HG03342 (cell line): ENCODE data around the gene C2orf92.

Experiments used
- ATAC-seq: cut with Tn5 transposase; IDR thresholded peaks from one replicate; pipeline ENCODE4 v1.9.1; 2021; ENCODE audit warnings: mild to moderate bottlenecking, moderate library complexity; ENCODE audit not compliant: unreplicated experiment

C2orf92 gene

DNA sequence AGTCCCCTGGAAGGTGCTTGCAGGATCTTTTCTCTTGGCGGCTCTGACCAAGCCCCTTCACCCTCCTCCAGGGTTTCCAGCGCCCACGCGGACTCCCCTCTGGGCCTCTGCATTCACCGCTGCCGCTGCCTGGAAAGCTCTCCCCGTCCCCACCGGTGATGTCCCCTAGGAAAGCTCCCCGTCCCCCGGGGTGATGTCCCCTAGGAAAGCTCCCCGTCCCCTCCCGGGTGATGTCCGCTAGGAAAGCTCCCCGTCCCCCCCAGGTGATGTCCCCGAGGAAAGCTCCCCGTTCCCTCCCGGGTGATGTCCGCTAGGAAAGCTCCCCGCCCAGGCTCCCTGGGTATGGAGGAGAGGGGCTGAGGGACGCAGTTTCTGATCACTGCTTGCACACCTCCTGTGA lies 71.7 kb downstream of the C2orf92 start:
- ATAC-seq = no peak

DNA sequence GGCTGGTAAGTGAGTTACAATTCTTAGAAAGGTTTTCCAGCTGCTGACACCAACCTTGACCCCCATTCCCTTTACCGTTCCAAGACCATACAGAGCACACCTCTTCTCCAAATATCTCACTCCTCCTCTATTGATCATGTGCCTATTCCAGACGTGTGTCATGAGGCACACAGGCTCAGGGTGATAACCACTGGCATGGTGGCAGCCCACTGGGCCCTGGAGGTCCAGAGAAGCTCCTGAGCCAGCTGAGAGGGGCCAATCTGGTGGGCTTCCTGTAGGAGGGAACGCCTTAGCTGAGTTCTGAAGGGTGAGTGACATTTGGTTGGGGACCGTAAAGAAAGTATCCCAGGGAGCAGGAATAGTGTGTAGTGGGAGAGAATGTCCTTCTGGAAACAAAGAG lies 72.2 kb downstream of the C2orf92 start:
- ATAC-seq = no peak

DNA sequence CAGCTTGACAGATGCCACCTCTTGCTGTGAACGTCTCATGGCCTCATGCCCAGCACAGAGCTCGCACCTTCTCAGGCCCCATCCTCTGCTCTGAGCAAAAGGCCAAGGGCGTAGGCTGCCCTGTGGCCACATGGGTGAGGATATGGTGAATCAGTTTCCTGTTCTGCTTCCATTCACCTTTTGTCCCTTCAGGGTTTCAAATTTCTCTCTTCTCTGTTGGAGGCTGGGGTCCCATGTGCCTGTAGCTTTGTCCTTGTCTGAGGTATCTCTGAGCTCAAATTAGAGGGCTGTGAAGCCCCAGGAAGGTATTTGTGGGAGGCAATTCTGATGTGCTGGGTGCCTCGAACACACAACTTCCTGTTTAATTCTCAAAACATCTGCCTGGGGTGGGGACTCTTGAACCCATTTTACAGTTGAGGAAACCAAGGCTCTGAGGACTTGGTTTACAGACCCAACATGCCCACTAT lies 72.9 kb downstream of the C2orf92 start:
- ATAC-seq = no peak

DNA sequence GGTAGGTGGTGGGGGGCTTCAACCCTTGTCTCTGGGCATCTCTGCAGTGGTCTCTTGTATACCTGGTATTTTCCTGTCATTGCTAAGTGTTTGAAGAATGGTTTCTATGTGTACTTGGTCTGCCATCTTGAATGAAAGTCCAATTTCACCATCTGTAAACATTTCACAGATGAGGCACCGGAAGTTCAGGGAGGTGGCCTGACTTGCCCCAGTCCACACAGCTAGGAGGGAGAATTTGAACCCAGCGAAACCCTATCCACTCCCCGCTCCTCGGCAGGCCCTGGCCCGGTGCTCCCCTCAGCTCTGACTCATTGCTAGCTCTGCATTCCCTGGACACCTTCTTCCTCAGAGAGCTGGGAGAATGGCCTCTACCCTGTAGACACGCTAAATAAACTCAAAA lies 74.4 kb downstream of the C2orf92 start:
- no peak for ATAC-seq

DNA sequence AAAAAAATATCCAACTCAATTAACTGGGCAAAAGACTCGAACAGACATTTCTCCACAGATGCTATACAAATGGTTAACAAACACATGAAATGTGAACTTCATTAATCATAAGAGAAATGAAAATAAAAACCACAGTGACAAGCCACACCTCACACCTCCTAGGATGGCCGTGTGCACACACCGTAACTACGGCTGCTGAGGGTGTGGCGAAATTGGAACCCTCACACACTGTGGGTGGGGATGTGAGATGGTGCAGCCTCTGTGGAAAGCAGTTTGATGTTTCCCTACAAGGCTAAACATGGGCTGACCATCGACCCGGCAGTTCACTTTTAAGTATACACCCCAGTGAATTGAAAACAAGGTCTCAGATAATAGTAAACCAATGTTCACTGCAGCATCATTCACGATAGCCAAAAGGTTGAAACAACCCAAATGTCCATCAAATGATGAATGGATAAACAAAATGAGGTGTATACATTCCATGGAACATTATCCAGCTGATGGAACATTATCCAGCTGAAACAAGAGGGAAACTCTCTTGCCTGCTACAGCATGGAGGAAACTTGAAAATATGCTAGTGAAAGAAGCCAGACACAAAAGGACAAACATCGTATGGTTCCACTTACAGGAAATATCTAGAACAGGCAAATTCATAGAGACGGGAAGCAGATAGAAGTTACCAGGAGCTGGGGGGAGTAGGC lies 76.1 kb downstream of the C2orf92 start:
- ATAC-seq = no peak

DNA sequence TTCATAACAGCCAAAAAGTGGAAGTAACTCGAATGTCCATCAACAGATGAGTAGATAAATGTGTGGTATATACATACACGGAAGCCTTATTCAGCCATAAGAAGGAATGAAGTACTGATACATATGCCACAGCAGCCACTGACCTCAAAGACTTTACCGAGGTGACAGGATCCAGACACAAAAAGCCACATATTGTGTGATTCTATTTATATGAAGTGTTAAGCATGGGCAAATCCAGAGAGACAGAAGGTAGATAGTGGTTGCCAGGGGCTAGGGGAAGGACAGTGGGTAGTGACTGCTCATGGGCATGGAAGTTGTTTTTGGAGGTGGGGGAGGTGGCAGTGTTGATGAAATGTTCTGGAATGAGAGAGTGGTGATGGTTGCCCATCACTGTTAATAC lies 77.8 kb downstream of the C2orf92 start:
- ATAC-seq = no peak

DNA sequence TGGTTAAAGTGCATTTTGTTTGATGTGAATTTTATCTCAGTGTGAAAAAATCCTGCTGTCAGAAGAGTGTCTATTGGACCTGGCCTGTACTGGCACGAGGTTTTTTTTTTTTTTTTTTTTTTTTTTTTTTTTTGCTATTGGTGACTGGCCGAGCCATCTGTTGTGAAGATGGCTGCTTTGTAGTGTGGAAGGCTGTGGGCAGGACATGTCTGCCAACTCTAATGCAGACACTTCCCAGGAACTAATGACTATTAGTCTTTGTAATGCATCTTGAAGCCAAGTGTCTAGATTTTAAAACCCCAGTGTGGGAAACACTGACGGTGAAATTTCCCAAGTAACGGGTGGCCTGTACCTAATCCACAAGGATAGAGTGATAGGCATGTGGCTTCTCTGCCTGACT lies 78.2 kb downstream of the C2orf92 start:
- no peak for ATAC-seq

DNA sequence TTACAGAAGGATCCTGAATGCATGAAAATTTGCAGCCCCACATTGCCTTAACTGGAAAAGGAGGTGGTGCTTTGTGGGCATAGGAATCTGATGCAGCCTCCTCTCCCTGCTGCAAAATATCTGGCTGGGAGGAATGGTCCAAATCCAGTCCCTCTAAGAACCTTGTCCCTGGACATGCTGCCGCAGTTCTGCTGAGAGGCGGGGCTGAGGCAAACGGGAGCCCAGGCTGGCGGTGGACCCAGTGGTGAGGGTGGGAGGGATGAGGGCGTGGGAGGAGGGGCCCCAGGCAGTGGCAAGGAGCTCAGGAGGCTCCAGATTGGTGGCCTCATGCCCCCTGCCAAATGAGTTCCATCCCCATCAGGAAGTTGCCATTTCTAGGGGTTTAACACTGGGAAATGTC lies 80.1 kb downstream of the C2orf92 start:
- no peak for ATAC-seq

DNA sequence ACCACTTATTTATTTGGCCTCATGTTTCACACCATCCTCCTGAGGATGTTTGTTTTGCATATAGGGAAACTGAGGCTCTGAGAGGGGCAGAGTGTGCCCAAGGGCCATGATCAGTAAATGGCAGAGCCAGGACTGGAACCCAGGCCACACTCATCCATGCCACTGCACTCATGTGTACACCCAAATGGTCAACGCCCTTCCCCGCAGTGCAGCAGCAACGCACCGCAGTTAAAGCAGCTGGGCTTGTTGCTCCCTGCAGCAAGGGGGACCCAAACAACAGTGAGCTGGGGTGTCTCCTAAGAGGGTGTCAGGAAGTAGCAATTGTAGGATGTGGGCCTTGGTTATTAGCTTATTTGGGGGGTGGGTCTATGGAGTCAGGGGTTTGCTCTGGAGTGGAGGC lies 80.5 kb downstream of the C2orf92 start:
- no peak for ATAC-seq

DNA sequence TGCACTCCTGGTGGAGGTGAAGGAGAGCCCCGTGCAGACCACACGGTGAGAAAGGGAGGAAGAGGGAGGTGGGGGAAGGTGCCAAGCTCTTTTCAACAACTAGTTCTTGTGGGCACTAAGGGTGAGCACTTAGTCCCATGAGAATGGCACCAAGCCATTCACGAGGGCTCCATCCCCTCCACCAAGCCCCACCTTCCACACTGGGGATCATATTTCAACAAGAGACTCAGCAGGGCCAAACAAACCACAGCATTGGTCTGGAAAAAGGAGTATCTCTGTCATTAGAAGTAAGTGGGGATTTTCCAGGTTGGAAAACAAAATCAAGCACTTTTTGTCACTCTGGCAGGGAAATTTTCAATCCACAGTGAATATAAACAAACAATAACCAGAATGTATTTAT lies 82.2 kb downstream of the C2orf92 start:
- no peak for ATAC-seq
